Endothelial cell of umbilical vein (primary cell): ENCODE data around the gene BTNL9. TPM values are rescaled to one million over a fixed set of nuclear protein-coding genes. Genes with fewer than 3 reads are reported as not detected.

Experiments used
- BruUV-seq: library from RNA; stranded (reverse); fragments of 400-500 nt; replicated peaks from 2 replicates; lab custom pipeline; 2021; lab: Mats Ljungman, UMichigan
- CTCF ChIA-PET: fragments of 300-600, 350-600 bp; sonication (Branson Sonifier 250); formaldehyde crosslinking; loops from one replicate; lab custom pipeline; 2021; ENCODE audit warnings: antibody characterized with exemption, inconsistent platforms; lab: Charles Lee
- POLR2A ChIA-PET: fragments of 300-600, 350-600 bp; sonication (Branson Sonifier 250); formaldehyde crosslinking; loops from one replicate; lab custom pipeline; 2021; ENCODE audit warnings: antibody characterized with exemption, inconsistent platforms; lab: Charles Lee
- DNase-seq: peaks from one replicate; pipeline ENCODE4 v3.0.0-alpha.2; 2011; ENCODE audit warnings: low read depth, low spot score
- FAIRE-seq: peaks from 2 replicates; lab custom pipeline; 2011; peaks lifted over from hg19 to GRCh38; lab: Jason Lieb, UNC
- H2AFZ ChIP-seq: 2 replicates; pipeline ENCODE4 v1.6.0; 2012; ENCODE audit warnings: low read depth, low read length, control low read depth, inconsistent platforms
- H3K27ac ChIP-seq: 2 replicates; pipeline ENCODE4 v1.5.1; 2011; ENCODE audit warnings: low read depth, mild to moderate bottlenecking, control low read depth, low read length, moderate library complexity; ENCODE audit not compliant: insufficient read depth
- H3K27me3 ChIP-seq, 2 experiments: 2 replicates each; pipeline versions ENCODE4 v1.6.0 to v1.6.1; 2011; ENCODE audit warnings: low read length in 2 of 2, mixed read lengths in 1 of 2; ENCODE audit not compliant: control insufficient read depth in 2 of 2, insufficient read depth in 2 of 2
- H3K36me3 ChIP-seq, 2 experiments: 2 replicates in 1 of 2; 3 replicates in 1 of 2; pipeline ENCODE4 v1.5.1; 2011; ENCODE audit warnings: low read length in 2 of 2, mild to moderate bottlenecking in 1 of 2, moderate library complexity in 1 of 2; ENCODE audit not compliant: control insufficient read depth in 2 of 2, insufficient read depth in 2 of 2; ENCODE audit errors: extremely low read depth in 1 of 2
- H3K4me1 ChIP-seq: 3 replicates; pipeline ENCODE4 v1.5.1; 2011; ENCODE audit warnings: mild to moderate bottlenecking, low read length; ENCODE audit not compliant: control insufficient read depth, insufficient read depth; ENCODE audit errors: extremely low read depth
- H3K4me2 ChIP-seq: 2 replicates; pipeline ENCODE4 v1.6.1; 2011; ENCODE audit warnings: low read length, control low read depth, mixed read lengths; ENCODE audit not compliant: insufficient read depth
- H3K4me3 ChIP-seq, 3 experiments: fragments of 200-600 bp in 1 of 3; sonication (generic), shearing (Covaris generic) in 1 of 3; replicated peaks in 1 of 3; 2 replicates each; pipeline ENCODE4 v1.5.1; 2011 to 2016; ENCODE audit warnings: control low read depth in 3 of 3, low read length in 3 of 3, mild to moderate bottlenecking in 2 of 3, inconsistent platforms in 1 of 3, low read depth in 1 of 3, moderate library complexity in 1 of 3; ENCODE audit not compliant: insufficient read depth in 1 of 3
- H3K79me2 ChIP-seq: 2 replicates; pipeline ENCODE4 v1.6.0; 2012; ENCODE audit warnings: low read length, inconsistent platforms; ENCODE audit not compliant: control insufficient read depth, insufficient read depth
- H3K9ac ChIP-seq: replicated peaks from 2 replicates; pipeline ENCODE3; 2011; ENCODE audit warnings: low read length, control low read depth; ENCODE audit not compliant: insufficient read depth; ENCODE audit errors: extremely low read depth
- H3K9me1 ChIP-seq: replicated peaks from 3 replicates; pipeline ENCODE4 v1.6.0; 2011; ENCODE audit warnings: mild to moderate bottlenecking, low read length; ENCODE audit not compliant: control insufficient read depth, insufficient read depth; ENCODE audit errors: extremely low read depth
- H3K9me3 ChIP-seq: replicated peaks from 2 replicates; pipeline ENCODE4 v1.5.1; 2012; ENCODE audit warnings: low read length, inconsistent platforms; ENCODE audit not compliant: control insufficient read depth, insufficient read depth
- H4K20me1 ChIP-seq: replicated peaks from 2 replicates; pipeline ENCODE3; 2011; ENCODE audit warnings: mild to moderate bottlenecking, low read length; ENCODE audit not compliant: control insufficient read depth, insufficient read depth; ENCODE audit errors: extremely low read depth
- CTCF ChIP-seq, 2 donors: IDR thresholded peaks; 1 replicate in 1 of 2; 2 replicates in 1 of 2; pipeline ENCODE4 v1.5.1; 2011; ENCODE audit warnings: low read length in 2 of 2, mild to moderate bottlenecking in 2 of 2, moderate library complexity in 2 of 2, control low read depth in 1 of 2, inconsistent platforms in 1 of 2, low read depth in 1 of 2; ENCODE audit not compliant: insufficient read depth in 1 of 2; ENCODE audit errors: extremely low read depth in 1 of 2
- EZH2 ChIP-seq: IDR thresholded peaks from 2 replicates; pipeline ENCODE4 v1.6.1; 2012; ENCODE audit warnings: borderline replicate concordance, low read depth, mild to moderate bottlenecking, moderate library complexity, low read length, inconsistent platforms; ENCODE audit not compliant: severe bottlenecking
- FOS ChIP-seq: IDR thresholded peaks from 2 replicates; pipeline ENCODE4 v1.6.1; 2011; ENCODE audit warnings: mild to moderate bottlenecking, low read length, moderate library complexity, borderline replicate concordance; ENCODE audit not compliant: insufficient read depth
- GATA2 ChIP-seq: IDR thresholded peaks from 2 replicates; pipeline ENCODE4 v1.7.0; 2011; ENCODE audit warnings: low read depth, mild to moderate bottlenecking, moderate library complexity, mixed read lengths, low read length; ENCODE audit not compliant: insufficient read length, insufficient read depth
- JUN ChIP-seq: IDR thresholded peaks from 2 replicates; pipeline ENCODE4 v1.6.1; 2011; ENCODE audit warnings: borderline replicate concordance, low read depth; ENCODE audit not compliant: insufficient read length, insufficient read depth
- MYC ChIP-seq: IDR thresholded peaks from one replicate; pipeline ENCODE4 v1.6.1; 2011; ENCODE audit warnings: mild to moderate bottlenecking, low read depth, low read length
- POLR2A ChIP-seq: IDR thresholded peaks from 2 replicates; pipeline ENCODE4 v1.6.1; 2012; ENCODE audit warnings: low read depth, mild to moderate bottlenecking, control low read depth, low read length
- POLR2AphosphoS5 ChIP-seq: IDR thresholded peaks from 2 replicates; pipeline ENCODE4 v1.6.1; 2012; ENCODE audit warnings: low read depth, mild to moderate bottlenecking, control low read depth, low read length, moderate library complexity; ENCODE audit not compliant: insufficient read depth
- dilution Hi-C: fragments of 300-500 bp; cut with MboI; formaldehyde crosslinking; loops from one replicate; pipeline ENCODE4 v1.15.0; 2019; ENCODE audit warnings: low sequenced_read_pairs; ENCODE audit not compliant: extremely low pct_ligation_motif_present
- intact Hi-C: fragments of 100-400 bp; cut with micrococcal nuclease; formaldehyde crosslinking; loops from one replicate; pipeline ENCODE4 v1.10.0; 2022
- polyA plus RNA-seq, 4 experiments: library from polyadenylated mRNA; depleted of rRNA in 3 of 4; stranded (reverse) in 3 of 4; unstranded in 1 of 4; fragments of >200 nt; gene quantifications; 2 replicates each; pipeline versions ENCODE4 v1.2.1 to v1.2.3, GENCODE V29; 2011 to 2012; ENCODE audit warnings: missing spikeins in 1 of 4
- total RNA-seq: library from RNA; stranded (reverse); gene quantifications from 2 replicates; pipeline ENCODE4 v1.2.3, GENCODE V29; 2021
- TF ChIP-seq, protein P1 (sequence below): IDR thresholded peaks from 2 replicates; pipeline ENCODE4 v1.6.1; 2011; ENCODE audit not compliant: insufficient read depth, insufficient read length

BTNL9 gene
- total and polyA plus RNA-seq, 2 donors (not counting 3 experiments of a cell fraction or from before 2014, with no cell fraction given) = 0.13 to 0.33 TPM

- DNase-seq (no peak), FAIRE-seq (no peak)
- H3K36me3 ChIP-seq = no peaks in the 10 kb centered on the region
- H2AFZ ChIP-seq = no peak overlapping the region
- no peaks in the 10 kb centered on the region for H3K9me1 ChIP-seq
- no peaks in the 10 kb centered on the region for H3K9me3 ChIP-seq
- no peak overlapping the region for H3K4me3 ChIP-seq
- ChIA-PET CTCF (no interaction called here), POLR2A (no interaction called here)
- no peak overlapping the region for H3K27ac ChIP-seq
- H3K27me3 ChIP-seq = no peaks in the 10 kb centered on the region
- no TSS peak for BruUV-seq
- H3K4me1 ChIP-seq = no peaks in the 10 kb centered on the region
- intact Hi-C loops = no loop called here
- no peaks in the 10 kb centered on the region for H3K79me2 ChIP-seq
- dilution Hi-C loops = no loop called here
- no peak overlapping the region for H3K9ac ChIP-seq
- H4K20me1 ChIP-seq = no peaks in the 10 kb centered on the region
- no peak for TF ChIP-seq FOS
- no peak for TF ChIP-seq POLR2A
- no peak for TF ChIP-seq CTCF (IDR thresholded peaks at IDR 0.05; ENCODE audit: extremely low read depth in 1 of 2, insufficient read depth in 1 of 2, low read depth in 1 of 2, low read length in 2 of 2)
- TF ChIP-seq, protein P1, sequence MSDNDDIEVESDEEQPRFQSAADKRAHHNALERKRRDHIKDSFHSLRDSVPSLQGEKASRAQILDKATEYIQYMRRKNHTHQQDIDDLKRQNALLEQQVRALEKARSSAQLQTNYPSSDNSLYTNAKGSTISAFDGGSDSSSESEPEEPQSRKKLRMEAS = no peak
- no peak for TF ChIP-seq GATA2
- H3K4me2 ChIP-seq = no peak overlapping the region
Measured at GRCh38 chr5:181076920-181077319, 36.9 kb downstream of the BTNL9 start.

GRCh38 chr5:181081989-181082388, 41.9 kb downstream of the BTNL9 start:
- no peak overlapping the region for H2AFZ ChIP-seq
- no peaks in the 10 kb centered on the region for H3K79me2 ChIP-seq
- H3K27me3 ChIP-seq = peaks cover 2% of the 10 kb centered on the region in 2 experiments
- H3K27ac ChIP-seq = no peak overlapping the region
- TF ChIP-seq FOS = no peak
- no peak for TF ChIP-seq EZH2
- no peak for TF ChIP-seq POLR2AphosphoS5
- TF ChIP-seq POLR2A = no peak
- no peak for TF ChIP-seq GATA2
- TF ChIP-seq JUN = no peak
- TF ChIP-seq, protein P1 = no peak
- no peak for TF ChIP-seq MYC
- TF ChIP-seq CTCF (IDR thresholded peaks at IDR 0.05; ENCODE audit: extremely low read depth in 1 of 2, insufficient read depth in 1 of 2, low read depth in 1 of 2, low read length in 2 of 2) = no peak
- H3K4me1 ChIP-seq = no peaks in the 10 kb centered on the region
- no peaks in the 10 kb centered on the region for H3K36me3 ChIP-seq
- FAIRE-seq (no peak), DNase-seq (no peak)
- H3K9me3 ChIP-seq = no peaks in the 10 kb centered on the region
- intact Hi-C loops = loop anchor here (10.0 kb wide), 1 partner anchor 297 kb away; no protein-coding TSS in a partner anchor
- H3K4me2 ChIP-seq = no peak overlapping the region
- BruUV-seq = no TSS peak
- no peak overlapping the region for H3K9ac ChIP-seq
- no peak overlapping the region for H3K4me3 ChIP-seq
- dilution Hi-C loops = no loop called here
- CTCF ChIA-PET = no interaction called here
- POLR2A ChIA-PET = no interaction called here
- H3K9me1 ChIP-seq = no peaks in the 10 kb centered on the region
- H4K20me1 ChIP-seq = no peaks in the 10 kb centered on the region
